ENCODE data around the gene SRP19.
A peak's percentile ranks its signal among the peaks of the same experiment; 100 is the strongest.
"Not testable (repeated sequence)": the region's sequence is repeated elsewhere in the genome, so short reads cannot be mapped to it uniquely, and the experiment has no call there.

SRP19 gene

DNA sequence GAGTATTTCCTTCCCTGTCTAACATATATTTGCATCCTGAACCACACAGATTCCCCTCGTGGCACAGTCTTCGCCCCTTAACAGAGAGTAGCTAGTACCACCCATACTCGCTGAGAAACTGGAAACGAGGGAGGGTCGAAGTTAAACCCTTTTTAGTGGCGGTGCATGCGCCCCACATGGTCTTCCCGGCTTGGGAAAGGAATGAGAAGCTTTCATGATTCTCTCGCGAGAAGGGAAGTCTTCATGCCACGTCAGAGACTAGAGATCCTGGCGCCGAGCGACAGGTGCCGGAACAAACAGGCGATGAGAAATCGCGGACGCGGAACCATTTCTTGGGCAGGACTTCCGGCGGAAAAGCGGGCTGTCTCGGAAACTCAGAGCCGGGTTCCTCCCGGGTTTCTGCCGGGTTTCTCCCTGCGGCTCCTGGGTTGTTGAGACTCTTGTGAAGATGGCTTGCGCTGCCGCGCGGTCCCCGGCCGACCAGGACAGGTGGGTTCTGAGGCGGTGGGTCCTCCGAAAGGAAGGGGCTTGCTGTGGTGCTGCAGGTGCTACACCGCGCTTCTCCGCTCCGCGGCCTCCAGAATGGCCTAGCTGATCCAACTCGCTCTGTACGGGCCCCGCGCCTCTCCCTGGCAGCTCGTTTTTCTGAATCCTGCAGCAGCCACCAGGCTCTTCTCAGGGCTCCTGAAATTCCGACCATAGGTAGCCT, at the start of gene SRP19:
TSS of gene SRP19 (plus strand) at position 359 of the 709 bp plus-strand sequence. CDS start at position 449, 90 bp downstream.
- DNase-seq, result peak; percentile 45 to 97 (median 89)

DNA sequence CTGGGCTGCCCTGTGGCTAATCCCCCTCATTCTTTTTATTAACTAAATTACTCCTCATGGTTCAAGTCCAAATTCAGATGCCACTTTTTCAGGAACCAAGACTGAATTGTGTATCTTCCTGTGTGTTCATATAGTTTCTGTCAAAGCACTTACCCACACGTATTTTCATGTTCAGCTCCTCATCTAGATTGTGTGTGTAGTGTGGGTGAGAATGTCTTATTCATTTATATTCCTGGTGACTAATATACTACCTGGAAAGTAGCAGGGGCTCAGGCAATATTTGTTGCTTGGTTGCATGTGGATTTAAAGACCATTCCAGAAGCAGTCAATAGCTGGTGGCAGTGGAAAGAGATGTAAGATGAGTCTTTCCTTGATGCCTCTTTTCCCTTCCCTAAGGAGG, 48.5 kb upstream of the SRP19 start:
- no peak for DNase-seq

DNA sequence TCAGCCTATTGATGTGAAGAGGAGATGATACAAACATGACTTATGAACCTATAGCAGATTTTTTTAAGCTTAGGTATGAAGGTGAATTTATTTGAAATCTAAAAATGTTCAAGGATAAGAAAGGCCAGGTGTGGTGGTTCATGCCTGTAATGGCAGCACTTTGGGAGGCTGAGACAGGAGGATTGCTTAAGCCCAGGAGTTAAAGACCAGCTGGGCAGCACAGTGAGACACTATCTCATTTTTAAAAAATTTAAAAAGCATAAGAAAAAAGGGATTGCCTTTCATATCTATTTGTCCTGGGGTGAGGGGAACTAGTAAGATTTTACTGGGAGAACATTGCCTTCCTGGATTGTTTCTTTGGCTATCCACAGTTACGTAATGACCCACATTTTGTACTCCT, 40.8 kb upstream of the SRP19 start:
- DNase-seq, result no peak

DNA sequence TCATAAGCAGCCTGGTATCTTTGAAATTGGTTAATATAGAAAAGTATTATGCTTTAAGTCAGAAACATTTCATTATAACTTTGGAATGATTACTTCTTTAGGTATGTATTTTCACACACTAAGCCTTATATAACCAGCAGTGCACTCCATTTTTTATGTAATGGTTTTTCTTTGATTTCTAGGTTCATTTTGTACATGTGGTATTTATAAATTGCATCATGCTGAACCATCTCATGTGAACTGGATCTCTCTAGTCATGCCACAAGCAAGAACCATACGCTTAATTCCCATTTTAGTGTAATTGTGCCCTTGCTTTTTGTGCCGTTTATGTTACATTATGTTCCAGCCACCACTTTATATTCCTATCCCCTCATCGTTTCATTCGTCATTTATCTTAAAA, 38.6 kb upstream of the SRP19 start:
- DNase-seq, result no peak

DNA sequence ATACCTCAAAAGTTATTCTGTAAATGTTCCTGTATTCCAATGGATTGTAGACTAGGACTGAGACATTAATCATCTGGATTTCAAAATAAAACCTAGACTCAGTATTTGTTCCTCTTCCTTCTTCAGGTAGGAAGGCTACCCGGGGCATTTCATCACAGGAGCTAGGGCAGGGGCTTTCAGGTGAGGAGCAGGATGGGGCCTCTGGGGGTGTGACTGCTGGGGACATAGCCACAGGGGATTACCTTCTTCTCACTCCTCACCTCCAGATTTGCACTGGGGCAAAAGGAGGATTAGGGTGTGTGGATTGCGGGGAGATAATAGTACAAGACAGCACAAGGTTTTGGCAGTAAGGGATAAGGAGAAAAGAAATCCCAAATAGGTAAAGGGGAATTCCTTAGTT, 37.9 kb upstream of the SRP19 start:
- no peak for DNase-seq

DNA sequence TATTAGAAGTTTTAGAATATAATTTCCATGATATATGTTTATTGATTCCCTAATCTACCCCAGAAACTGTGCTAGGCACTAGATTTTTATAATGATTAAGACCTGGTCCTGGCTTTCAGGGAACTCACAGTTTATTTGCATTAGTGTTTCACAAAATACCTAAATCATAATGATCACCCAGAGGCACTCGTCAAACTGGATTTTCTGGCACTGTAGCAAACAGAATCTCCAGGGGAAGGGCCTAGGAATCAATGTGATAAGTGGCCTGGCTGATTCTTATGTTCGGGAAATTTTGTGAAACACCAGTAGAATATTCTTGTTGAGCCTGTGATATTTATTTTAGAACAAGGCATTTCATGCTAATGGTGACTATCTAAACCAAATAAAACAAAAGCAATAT, 37.4 kb upstream of the SRP19 start:
- no peak for DNase-seq

DNA sequence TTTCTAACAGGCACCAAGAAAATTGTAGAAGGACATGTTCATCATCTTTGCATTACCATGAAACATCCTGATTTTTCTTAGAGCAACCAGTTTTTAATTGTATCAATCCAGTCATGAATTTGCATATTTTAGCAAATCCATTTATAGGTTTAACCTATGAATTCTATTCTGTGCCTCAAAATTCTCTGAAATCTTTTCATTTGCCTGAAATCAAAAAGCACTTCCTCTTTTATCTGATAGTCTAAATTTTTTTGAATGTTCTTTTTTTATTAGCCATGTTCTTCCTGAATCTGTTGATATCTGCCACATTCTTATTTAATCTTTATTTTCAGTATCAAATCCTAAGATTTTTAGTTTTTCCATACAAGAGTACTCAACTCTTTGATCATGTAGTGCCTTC, 36.9 kb upstream of the SRP19 start:
- DNase-seq, result no peak

DNA sequence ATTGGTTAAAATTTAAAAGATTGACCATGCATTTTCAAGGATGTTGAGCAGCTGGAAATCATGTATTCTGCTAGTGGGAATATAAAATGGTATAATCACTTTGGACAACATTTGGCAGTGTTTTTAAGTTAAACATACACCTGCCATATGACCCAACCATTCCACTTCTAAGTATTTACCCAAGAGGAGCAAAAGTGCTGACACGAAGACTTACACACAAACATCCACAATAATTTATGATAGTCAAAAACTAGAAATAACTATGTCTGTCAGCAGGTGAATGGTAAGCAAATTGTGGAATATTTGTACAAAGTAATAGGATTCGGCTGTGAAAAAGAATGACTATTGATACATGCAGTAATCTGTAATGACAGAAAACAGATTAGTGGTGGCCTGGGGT, 30.7 kb upstream of the SRP19 start:
- DNase-seq, result no peak

DNA sequence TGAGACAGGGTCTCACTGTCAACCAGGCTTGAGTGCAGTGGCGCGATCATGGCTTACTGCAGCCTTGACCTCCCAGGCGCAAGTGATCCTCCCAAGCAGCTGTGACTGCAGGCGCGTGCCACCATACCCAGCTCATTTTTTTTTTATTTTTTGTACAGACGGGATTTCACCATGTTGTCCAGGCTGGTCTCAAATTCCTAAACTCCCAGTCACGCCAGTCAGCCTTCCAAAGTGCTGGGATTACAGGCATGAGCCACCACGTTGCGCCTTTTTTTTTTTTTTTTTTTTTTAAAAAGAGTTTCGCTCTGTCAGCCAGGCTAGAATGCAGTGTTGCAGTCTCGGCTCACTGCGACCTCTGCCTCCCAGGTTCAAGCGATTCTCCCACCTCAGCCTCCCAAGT, 27.1 kb upstream of the SRP19 start:
- DNase-seq, result no peak

DNA sequence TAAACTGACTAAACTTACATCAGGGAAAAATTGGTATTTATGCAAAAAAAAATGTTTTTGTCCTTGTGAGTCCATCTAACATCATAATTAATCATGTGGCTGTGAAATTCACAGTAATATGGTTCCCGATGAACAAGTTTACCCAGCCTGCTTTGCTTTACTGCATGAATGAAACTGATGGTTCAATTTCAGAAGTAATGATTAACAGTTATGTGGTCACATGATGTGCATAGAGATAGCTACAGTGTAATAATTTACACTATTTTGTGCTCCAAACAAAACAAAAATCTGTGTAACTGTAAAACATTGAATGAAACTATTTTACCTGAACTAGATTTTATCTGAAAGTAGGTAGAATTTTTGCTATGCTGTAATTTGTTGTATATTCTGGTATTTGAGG, 16.6 kb upstream of the SRP19 start:
- DNase-seq, result no peak

DNA sequence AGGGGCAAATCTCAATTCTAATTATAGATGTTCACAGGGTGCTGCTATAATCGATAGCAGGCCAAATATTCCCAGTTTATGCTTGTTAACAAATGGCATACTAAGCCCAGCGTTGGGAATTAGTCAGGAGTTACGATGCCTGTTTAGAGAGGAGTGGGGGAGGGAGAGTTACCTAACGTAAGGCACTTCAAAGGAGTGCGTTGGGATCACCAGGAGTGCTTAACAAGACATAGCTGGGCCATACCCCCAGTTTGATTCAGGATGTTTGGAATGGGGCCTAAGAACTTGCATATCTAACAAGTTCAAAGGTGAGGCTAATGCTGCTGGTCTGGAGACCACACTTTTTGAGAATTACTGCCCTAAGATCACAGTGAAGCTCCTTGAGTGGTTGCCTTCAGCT, 14.5 kb upstream of the SRP19 start:
- no peak for DNase-seq

DNA sequence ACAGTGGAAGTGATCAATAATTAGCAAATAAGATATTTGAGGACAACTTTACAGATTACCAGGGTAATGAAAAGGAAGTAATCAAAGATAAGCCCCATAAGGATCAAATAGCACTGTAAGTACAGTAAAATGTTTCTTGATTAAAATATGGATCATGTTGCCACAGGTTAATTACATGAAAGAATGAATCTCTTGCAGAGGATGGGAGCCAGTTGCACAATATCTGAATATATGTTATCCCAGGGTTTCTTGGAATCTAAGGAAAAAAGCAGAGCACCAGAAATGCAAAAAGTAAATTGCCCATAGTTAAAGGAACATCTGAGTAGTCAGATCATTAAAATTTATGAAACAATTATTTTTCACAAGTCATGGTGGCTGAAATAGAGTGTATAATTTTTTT, 13.8 kb upstream of the SRP19 start:
- no peak for DNase-seq

DNA sequence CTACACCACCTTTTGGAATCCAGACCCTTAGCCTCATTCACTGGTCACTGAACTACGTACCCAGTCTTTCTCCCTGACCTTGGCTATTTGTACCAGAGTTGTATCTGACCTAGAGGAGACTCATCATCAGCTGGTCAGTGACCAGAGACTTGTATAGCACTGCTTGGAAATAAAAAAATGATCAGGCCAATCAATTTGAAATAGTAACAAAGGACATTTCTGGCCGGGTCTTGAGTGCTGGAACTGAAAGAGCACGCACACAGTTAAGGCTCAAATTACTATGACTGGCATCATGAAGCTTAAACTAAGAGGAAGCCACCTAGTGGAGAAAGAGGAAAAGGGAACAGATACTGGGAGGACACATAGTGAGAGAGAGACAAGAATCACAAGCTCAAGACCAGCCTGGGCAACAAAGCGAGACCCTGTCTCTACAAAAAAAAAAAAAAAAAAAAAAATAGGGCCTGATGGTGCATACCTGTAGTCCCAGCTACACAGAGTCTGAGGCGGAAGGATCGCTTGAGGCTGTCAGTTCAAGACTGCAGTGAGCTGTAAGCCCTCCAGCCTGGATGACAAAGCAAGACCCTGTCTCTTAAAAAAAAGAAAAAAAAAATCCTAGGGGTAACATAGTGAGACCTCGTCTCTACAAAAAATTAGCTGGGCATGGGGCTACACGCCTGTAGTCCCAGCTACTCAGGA, 12.8 kb upstream of the SRP19 start:
- DNase-seq, result peak in 3 of 51 donors; percentile 4 to 35 (median 16)

DNA sequence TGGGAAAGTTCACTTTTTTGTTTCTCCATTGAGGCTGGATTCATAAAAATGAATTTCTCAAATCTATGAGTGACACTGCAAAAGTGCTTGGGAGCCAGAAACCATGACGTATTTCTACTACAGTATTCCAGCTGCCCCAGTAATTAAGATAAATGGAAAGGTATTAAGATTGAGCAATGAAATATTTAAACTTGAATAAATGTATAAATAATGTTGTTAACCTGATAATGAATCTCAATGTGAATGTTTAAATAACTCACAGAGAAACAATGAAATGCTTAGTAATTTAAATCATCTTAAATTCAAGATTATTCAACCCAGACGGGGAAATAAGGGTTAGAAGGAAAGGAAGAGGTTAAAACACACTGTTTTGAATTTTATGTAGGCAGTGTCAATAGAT, 11.2 kb upstream of the SRP19 start:
- DNase-seq, result no peak

DNA sequence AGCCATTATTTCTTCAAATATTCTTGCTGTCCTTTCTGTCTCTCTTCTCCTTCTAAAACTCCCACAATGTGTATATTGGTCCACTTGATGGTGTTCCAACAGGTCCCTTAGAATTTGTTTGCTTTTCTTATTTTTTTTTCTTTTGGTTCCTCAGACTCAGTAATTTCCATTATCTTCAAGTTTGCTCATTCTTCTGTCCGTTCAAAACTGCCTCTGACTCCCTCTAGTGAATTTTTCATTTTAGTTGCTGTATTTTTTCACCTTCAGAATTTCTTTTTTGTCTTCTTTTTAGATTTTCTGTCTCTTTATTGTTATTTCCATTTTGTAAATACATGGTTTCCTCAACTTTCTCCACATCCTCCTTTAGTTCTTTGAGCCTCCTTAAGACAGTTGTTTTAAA, 6.4 kb upstream of the SRP19 start:
- no peak for DNase-seq

DNA sequence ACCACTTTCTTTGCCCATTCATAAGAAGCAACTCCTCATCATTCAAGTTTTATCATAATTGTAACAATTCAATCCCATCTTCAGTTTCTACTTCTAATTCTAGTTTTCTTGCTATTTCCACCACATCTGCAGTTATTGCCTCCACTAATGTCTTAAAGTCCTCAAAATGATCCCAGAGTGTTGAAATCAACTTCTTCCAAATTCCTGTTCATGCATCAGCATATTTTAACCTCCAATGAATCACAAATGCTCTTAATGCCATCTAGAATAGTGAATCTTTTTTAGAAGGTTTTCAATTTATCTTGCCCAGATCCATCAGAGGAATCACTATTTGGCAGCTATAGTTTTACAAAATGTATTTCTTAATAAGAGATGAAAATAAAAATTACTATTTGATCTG, 3.2 kb upstream of the SRP19 start:
- DNase-seq, result no peak

DNA sequence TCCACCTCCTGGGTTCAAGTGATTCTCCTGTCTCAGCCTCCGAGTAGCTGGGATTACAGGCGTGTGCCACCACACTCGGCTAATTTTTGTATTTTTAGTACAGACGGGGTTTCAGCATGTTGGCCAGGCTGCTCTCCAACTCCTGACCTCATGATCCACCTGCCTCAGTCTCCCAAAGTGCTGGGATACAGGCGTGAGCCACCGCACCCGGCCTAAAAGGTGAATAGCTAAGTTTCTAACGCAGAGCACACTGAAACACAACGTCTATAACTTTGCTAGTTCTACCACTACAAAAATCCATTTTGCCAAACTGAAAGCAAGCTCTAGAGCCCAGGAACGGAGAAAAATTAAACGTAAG, 537 bp upstream of the SRP19 start:
- DNase-seq, result not testable (repeated sequence)

DNA sequence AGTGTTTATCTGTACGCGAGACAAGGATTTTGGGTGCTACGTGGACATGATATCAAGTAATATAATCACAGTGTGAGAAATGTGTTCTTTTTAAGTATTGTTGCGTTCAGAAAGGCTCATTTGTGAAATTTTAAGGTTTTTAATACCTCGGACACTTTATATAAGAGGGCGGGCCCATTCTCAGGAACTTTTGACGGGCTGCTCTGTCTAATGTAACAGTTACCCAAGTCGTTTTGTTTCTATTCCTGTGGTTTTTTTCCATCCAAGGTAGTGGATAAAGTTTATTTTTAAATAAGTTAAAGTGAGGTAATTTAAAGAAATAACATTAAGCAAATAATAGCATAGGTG, 525 bp downstream of the SRP19 start:
- no peak for DNase-seq

DNA sequence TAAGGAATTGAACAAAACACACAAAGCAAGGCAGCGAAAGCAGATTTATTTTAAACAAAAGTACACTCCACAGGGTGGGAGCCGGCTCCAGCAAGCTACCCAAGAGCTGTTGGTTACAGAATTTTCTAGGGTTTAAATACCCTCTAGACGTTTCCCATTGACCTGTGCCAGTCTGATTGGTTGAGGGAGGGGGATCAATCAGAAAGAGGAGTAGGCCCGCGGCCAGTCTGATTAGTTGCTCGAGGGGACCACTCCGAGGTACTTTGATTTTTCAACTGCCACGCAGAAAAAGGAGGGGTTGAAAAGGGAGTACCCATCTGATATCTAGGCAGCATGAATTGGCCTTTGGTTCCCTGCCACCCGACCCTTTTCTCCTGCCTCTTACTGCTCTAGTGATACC, 998 bp downstream of the SRP19 start:
- DNase-seq, result no peak

DNA sequence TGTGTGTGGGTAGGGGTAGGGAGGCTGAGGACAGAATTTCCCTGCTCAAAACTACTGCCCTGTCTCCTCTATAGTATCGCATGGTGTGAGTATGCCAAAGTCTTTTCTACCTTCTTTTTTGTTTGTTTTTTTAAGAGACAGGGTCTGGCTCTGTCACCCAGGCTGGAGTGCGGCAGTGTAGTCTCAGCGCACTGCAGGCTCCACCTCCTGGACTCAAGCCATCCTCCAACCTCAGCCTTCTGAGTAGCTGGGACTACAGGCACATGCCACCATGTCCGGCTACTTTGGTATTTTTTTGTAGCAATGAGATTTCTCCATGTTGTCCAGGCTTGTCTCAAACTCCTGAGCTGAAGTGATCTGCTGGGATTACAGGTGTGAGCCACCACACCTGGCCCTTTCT, 2.5 kb downstream of the SRP19 start:
- DNase-seq, result peak in 7 of 51 donors; percentile 2 to 24 (median 4)

DNA sequence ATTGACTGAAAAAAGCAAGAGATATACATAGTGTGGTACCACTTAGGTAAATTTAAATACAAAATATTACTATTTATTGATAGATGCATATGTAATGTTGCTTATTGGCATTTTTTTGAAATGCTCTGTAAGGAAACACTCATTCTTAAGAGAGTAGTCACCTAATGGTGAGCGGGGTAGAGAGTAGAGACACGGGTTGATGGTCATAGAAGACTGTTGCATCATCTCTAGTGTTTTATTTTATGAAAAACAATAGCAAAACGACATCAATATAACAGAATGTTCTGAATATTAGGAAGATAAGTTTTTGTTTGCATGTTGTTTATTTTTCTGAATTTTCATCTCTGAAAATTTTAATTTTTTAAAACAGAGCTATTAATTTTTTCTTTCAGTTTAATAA, 4.0 kb downstream of the SRP19 start:
- DNase-seq, result no peak

DNA sequence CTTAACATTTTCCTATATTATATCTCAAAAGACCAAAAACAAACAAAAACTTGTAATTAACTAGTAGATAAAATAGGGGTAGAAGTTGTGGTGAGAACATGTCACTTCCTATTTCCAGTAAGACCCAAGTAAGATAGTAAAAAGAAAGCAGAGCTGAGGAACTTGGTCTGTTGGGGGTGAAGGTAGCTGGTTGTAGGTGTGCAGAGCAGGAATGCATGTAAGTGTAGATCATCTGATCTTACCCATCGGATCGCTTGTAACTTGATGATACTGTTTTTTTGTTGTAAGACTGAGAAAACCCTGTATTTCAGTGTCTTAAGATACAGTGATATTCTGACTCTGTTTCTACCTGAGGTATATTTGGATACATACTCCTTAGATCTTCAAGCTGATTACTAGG, 5.7 kb downstream of the SRP19 start:
- no peak for DNase-seq

DNA sequence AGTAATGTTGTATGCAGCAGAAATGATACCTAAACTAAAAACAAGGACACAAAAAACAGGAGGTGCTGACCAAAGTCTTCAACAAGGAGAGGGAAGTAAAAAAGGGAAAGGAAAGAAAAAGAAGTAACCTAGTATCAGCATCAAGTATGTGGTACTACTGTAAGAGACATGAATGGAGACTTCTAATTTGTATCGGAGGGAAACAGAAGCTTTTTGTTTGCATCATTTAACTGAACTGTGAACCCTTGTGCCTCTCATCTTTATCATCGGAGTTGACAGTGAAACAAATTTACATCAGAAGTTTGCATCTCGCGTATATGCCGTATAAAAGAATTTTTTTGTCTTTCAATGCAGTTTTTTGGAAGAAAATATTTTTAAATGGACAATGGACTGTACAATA, 6.3 kb downstream of the SRP19 start:
- no peak for DNase-seq

DNA sequence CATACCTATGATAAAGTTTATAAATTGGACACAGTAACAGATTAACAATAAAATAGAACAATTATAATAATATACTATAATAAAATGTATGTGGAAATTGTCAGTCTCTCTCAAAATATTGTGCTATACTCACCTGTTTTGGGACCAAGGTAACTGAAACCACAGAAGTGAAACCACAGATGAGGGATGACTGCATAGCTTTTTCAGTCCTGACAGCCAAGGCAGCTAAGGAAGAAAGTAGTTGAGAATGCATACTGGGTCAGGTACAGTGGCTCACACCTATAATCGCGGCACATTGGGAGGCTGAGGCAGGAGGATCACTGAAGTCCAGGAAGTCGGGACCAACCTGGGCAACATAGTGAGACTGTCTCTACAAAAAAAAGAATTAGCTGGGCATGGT, 8.9 kb downstream of the SRP19 start:
- DNase-seq, result no peak

Measured in hypothalamus (tissue), 51 donors.